GM12891 (cell line): ENCODE data around the gene UBAC1.

ENCODE experiments used
- PAX5 ChIP-seq: IDR thresholded peaks from 2 replicates; pipeline ENCODE4 v1.6.1; 2011; ENCODE audit warnings: low read length, moderate library complexity, mild to moderate bottlenecking; ENCODE audit not compliant: insufficient read depth, severe bottlenecking
- POLR2A ChIP-seq: IDR thresholded peaks from 2 replicates; pipeline ENCODE4 v1.6.1; 2011; ENCODE audit warnings: low read depth, low read length, control low read depth
- POLR2AphosphoS5 ChIP-seq: IDR thresholded peaks from 2 replicates; pipeline ENCODE4 v1.6.1; 2011; ENCODE audit warnings: low read depth, low read length, control low read depth
- POU2F2 ChIP-seq: IDR thresholded peaks from 2 replicates; pipeline ENCODE4 v1.6.1; 2011; ENCODE audit warnings: low read depth, mild to moderate bottlenecking, control low read depth, low read length, moderate library complexity
- SPI1 ChIP-seq: IDR thresholded peaks from 2 replicates; pipeline ENCODE4 v1.6.1; 2011; ENCODE audit warnings: low read depth, low read length, control low read depth
- TAF1 ChIP-seq: IDR thresholded peaks from 2 replicates; pipeline ENCODE4 v1.6.1; 2011; ENCODE audit warnings: low read depth, low read length, control low read depth

DNA sequence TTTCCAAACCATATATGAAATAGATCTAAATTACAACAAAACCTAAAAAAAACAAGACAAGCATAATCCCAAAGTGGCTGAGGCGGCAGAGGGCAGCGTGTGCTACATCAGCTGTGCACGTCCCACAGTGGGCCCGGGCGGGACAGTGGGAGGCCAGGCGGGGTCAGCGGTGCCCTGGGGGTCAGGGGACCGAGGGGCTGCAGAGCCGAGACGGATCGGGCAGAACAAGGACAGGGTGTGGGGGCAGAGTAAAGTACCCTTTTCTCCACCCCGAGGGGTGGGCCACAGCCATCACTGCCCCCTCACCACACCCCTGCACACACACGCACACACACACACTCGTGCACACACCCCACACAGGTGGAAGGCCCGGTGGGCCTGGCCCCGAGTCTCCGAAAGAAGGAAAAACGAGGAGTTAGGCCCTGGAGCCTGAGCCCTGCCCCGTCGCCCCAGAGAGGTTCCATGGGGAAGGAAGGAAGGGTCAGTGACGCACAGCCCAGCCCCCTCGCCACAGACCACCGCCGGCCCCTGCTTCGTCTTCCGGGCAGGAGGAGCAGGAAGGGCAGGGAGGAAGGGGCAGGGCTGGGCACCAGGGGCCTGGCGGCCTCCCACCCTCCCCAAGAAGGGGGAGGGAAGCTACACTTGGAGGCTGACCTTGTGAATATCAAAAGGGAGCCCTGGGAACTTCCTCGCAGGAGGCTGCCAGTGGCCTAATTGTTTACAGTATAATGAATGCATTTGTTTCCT lies 49.6 kb upstream of the UBAC1 start:
- TF ChIP-seq POLR2AphosphoS5 (no peak), POLR2A (no peak), SPI1 (no peak), TAF1 (no peak), PAX5 (no peak), POU2F2 (no peak)
